ENCODE data around the gene NNMT.

- TF ChIP-seq SIN3A (IDR thresholded peaks at IDR 0.05; ENCODE audit: low read depth) (no peak), REST (IDR thresholded peaks at IDR 0.05; ENCODE audit: low read depth) (no peak), CTCF (IDR thresholded peaks at IDR 0.05 in 2 of 3, conservative IDR thresholded peaks at IDR 0.05 in 1 of 3; ENCODE audit: borderline replicate concordance in 1 of 3, insufficient read depth in 1 of 3, low read depth in 2 of 3, low read length in 2 of 3) (no peak), POLR2A (IDR thresholded peaks at IDR 0.05; ENCODE audit: borderline replicate concordance, extremely low read depth, insufficient read depth, insufficient read length) (no peak), EZH2phosphoT487 (IDR thresholded peaks at IDR 0.05; ENCODE audit: borderline replicate concordance) (no peak), EZH2 (IDR thresholded peaks at IDR 0.05) (no peak), POLR2AphosphoS5 (IDR thresholded peaks at IDR 0.05; ENCODE audit: low read depth, low read length) (no peak), JUND (IDR thresholded peaks at IDR 0.05) (no peak), FOSL1 (IDR thresholded peaks at IDR 0.05; ENCODE audit: low read depth) (no peak), RAD21 (IDR thresholded peaks at IDR 0.05; ENCODE audit: low read depth) (no peak), CEBPB (IDR thresholded peaks at IDR 0.05; ENCODE audit: low read depth) (no peak), ATF3 (IDR thresholded peaks at IDR 0.05) (no peak), ELF1 (IDR thresholded peaks at IDR 0.05; ENCODE audit: borderline replicate concordance, low read depth) (no peak)
- TF ChIP-seq, protein P1, sequence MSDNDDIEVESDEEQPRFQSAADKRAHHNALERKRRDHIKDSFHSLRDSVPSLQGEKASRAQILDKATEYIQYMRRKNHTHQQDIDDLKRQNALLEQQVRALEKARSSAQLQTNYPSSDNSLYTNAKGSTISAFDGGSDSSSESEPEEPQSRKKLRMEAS (IDR thresholded peaks at IDR 0.05) = no peak
Measured at GRCh38 chr11:114279792-114280546, 16.2 kb upstream of the NNMT start.

All from HCT116 (cell line).